Pancreas (tissue), 10 donors: Measurements from ENCODE around the gene CXXC5. TPM values are rescaled to one million over a fixed set of nuclear protein-coding genes. Genes with fewer than 3 reads are reported as not detected.

ENCODE experiments used
- ATAC-seq, 4 donors: fragments of 200-7000 bp; cut with Tn5 transposase; one replicate each; pipeline versions ENCODE4 v1.8.0 to v1.9.1; 2020; ENCODE audit warnings: mild to moderate bottlenecking in 4 of 4, moderate library complexity in 4 of 4
- DNase-seq, 6 donors: peaks; one replicate each; pipeline ENCODE4 v3.0.0-alpha.2; 2020
- FAIRE-seq: peaks from 2 replicates; lab custom pipeline; 2012; peaks lifted over from hg19 to GRCh38; lab: Jason Lieb, UNC
- H3K27ac ChIP-seq, 4 donors: fragments of 200-600 bp; sonication (generic); 1 replicate in 3 of 4; 2 replicates in 1 of 4; pipeline versions ENCODE4 v1.5.0 to v1.8.0; 2020
- H3K27me3 ChIP-seq, 4 donors: fragments of 200-600 bp; one replicate each; pipeline ENCODE4 v1.8.0; 2021
- H3K36me3 ChIP-seq, 3 donors: fragments of 200-600 bp; sonication (generic) in 1 of 3; one replicate each; pipeline versions ENCODE4 v1.5.0 to v1.8.0; 2020 to 2021
- H3K4me1 ChIP-seq, 3 donors: fragments of 200-600 bp; one replicate each; pipeline ENCODE4 v1.8.0; 2021
- H3K4me3 ChIP-seq, 4 donors: fragments of 200-600 bp; sonication (generic) in 2 of 4; one replicate each; pipeline versions ENCODE4 v1.5.0 to v1.8.0; 2020 to 2021
- H3K9me3 ChIP-seq, 4 donors: fragments of 200-600 bp; one replicate each; pipeline ENCODE4 v1.8.0; 2021
- CTCF ChIP-seq, 4 donors: fragments of 200-600 bp; sonication (generic) in 3 of 4; IDR thresholded peaks; one replicate each; pipeline versions ENCODE4 v1.5.0 to v1.8.0; 2021; ENCODE audit warnings: antibody characterized with exemption in 4 of 4
- WGBS, 2 donors: extraction: QIAGEN DNeasy Blood & Tissue Kit; methylation state at CpG; one replicate each; pipeline ENCODE4 v1.1.7; 2013; 5-methylcytosine and 5-hydroxymethylcytosine counted together
- intact Hi-C, 3 donors: fragments of 100-400 bp; cut with DNase I; formaldehyde crosslinking; loops; one replicate each; pipeline versions ENCODE4 v1.11.1 to v1.14.2; 2022
- polyA plus RNA-seq, 2 donors: library from polyadenylated mRNA; stranded (reverse); fragments of 200-250 nt; gene quantifications; one replicate each; pipeline ENCODE4 v1.2.3, GENCODE V29; 2013
- total RNA-seq, 6 donors: library from RNA; stranded (reverse); fragmentation: NEBNext Ultra II Directional in 4 of 6; extraction: Animal tissue kit (Norgen Biotek cat#: 25700) in 4 of 6; gene quantifications; one replicate each; pipeline versions ENCODE4 v1.2.1 to v1.2.4, GENCODE V29; 2021 to 2023
- donor health status: healthy with polysubstance abuse.
- donor health status: DM: no; HTN: no; CAD: no; lungs with moderate emphysema.
- donor health status: DM: no; HTN: no; CAD: no.
- donor health status: control.
- donor health status: control.
- donor health status: Bipolar disorder and iron deficiency.
- donor health status: DM: yes; HTN: yes; CAD: no.
- donor health status: DM: no; HTN: no; CAD: no.
- donor health status: DM: no; HTN: no; CAD: no.
- donor health status: DM: yes; HTN: yes; CAD: no.

Gene CXXC5
- total and polyA plus RNA-seq, 8 donors: 33.0 to 70.5 (median 44.1) TPM

- Histone ChIP-seq H3K27ac (peak overlapping the region in 3 of 4 donors; percentile 93 to 99 (median 98)), H3K4me3 (no peak overlapping the region), H3K4me1 (peaks cover 55 to 61% (median 57%) of the 10 kb centered on the region in 3 donors), H3K27me3 (no peaks in the 10 kb centered on the region), H3K36me3 (no peaks in the 10 kb centered on the region), H3K9me3 (no peaks in the 10 kb centered on the region)
- no peak for FAIRE-seq
- 91 to 93% methylated on average over 13 of the region's 13 CpGs for WGBS, 2 donors
- no peak for ATAC-seq
- no peak for TF ChIP-seq CTCF (IDR thresholded peaks at IDR 0.05)
- DNase-seq: peak in 2 of 6 donors; percentile 24 to 72
- intact Hi-C loops: no loop called here
These were observed 7.6 kb upstream of the CXXC5 start for GRCh38 chr5:139640421-139641115.

- H3K4me3 ChIP-seq: no peak overlapping the region
- FAIRE-seq: no peak
- TF ChIP-seq CTCF (IDR thresholded peaks at IDR 0.05): no peak
- ATAC-seq: no peak
- no peaks in the 10 kb centered on the region for H3K27me3 ChIP-seq
- peaks cover 47 to 52% (median 51%) of the 10 kb centered on the region in 3 donors for H3K4me1 ChIP-seq
- no peaks in the 10 kb centered on the region for H3K36me3 ChIP-seq
- 92% methylated on average over 6 of the region's 6 CpGs for WGBS, 2 donors
- H3K9me3 ChIP-seq: no peaks in the 10 kb centered on the region
- intact Hi-C loops: no loop called here
- DNase-seq: peak in 1 of 6 donors; percentile 4
- H3K27ac ChIP-seq: no peak overlapping the region
These were observed 6.8 kb upstream of the CXXC5 start for GRCh38 chr5:139641116-139642080.

GRCh38 chr5:139642213-139642612, 5.9 kb upstream of the CXXC5 start:
- intact Hi-C loops: no loop called here
- DNase-seq: peak in 1 of 6 donors; percentile 10
- H3K9me3 ChIP-seq: no peaks in the 10 kb centered on the region
- no peaks in the 10 kb centered on the region for H3K36me3 ChIP-seq
- H3K27me3 ChIP-seq: no peaks in the 10 kb centered on the region
- H3K27ac ChIP-seq: peak overlapping the region in 2 of 4 donors; percentile 60 to 92
- no peak for ATAC-seq
- H3K4me3 ChIP-seq: no peak overlapping the region
- H3K4me1 ChIP-seq: peaks cover 41 to 53% (median 46%) of the 10 kb centered on the region in 3 donors
- FAIRE-seq: no peak
- no peak for TF ChIP-seq CTCF (IDR thresholded peaks at IDR 0.05)
- WGBS, 2 donors: 54 to 55% methylated on average over 7 of the region's 7 CpGs

- peak overlapping the region; percentile 60 to 92 (median 81) for H3K27ac ChIP-seq
- H3K4me3 ChIP-seq: no peak overlapping the region
- no peaks in the 10 kb centered on the region for H3K9me3 ChIP-seq
- peaks cover 41 to 57% (median 46%) of the 10 kb centered on the region in 3 donors for H3K4me1 ChIP-seq
- peak; percentile 76 to 90 (median 84) for DNase-seq
- 13 to 17% methylated on average over 16 of the region's 16 CpGs for WGBS, 2 donors
- intact Hi-C loops: no loop called here
- peak; percentile 36 to 71 (median 63) for ATAC-seq
- no peak for FAIRE-seq
- H3K36me3 ChIP-seq: no peaks in the 10 kb centered on the region
- TF ChIP-seq CTCF (IDR thresholded peaks at IDR 0.05): no peak
- H3K27me3 ChIP-seq: no peaks in the 10 kb centered on the region
These were observed 5.0 kb upstream of the CXXC5 start for GRCh38 chr5:139642891-139643871.
